Fibroblast of skin of right biceps (primary cell): ENCODE data around the gene KIF9.
"Not testable (repeated sequence)": the region's sequence is repeated elsewhere in the genome, so short reads cannot be mapped to it uniquely, and the experiment has no call there.

Source experiments
- DNase-seq: peaks from one replicate; pipeline ENCODE4 v3.0.0-alpha.2; 2013

KIF9 gene

DNA sequence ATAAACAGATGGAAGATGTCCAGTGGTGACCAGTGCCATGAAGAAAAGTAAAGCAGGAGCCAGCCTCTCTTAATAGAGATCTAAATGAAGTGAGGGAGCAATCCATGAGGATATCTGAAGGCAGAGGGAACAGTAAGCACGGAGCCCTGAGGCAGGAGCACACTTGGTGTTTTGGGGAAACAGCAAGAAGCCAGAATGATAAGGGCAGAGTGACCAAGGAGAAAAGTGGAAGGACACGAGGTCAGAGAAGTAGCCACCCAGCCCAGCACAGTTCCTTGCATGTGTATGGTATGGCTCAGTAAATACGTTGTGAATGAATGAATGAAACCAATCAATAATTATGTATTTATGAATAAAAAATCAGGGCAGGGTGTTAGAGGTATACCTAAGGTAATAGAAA lies 11.8 kb upstream of the KIF9 start:
- DNase-seq = no peak

DNA sequence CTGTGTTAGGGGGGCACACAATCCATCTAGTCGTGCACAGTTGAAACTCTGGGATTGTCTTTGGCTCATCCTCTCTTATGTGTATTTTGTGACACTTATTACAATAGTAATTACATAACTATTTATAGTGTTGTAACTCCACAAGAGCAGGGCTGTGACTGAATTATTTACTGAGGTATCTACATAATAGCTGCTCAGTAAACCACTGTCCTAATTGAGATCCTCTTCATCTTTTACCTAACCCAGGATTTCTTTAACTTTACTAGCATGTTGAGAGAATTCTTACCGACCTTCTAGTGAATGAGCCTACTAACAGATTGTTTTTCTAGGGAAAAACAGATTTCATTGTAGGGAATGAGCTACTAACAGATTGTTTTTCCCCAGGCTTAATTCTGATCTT lies 11.2 kb upstream of the KIF9 start:
- no peak for DNase-seq

DNA sequence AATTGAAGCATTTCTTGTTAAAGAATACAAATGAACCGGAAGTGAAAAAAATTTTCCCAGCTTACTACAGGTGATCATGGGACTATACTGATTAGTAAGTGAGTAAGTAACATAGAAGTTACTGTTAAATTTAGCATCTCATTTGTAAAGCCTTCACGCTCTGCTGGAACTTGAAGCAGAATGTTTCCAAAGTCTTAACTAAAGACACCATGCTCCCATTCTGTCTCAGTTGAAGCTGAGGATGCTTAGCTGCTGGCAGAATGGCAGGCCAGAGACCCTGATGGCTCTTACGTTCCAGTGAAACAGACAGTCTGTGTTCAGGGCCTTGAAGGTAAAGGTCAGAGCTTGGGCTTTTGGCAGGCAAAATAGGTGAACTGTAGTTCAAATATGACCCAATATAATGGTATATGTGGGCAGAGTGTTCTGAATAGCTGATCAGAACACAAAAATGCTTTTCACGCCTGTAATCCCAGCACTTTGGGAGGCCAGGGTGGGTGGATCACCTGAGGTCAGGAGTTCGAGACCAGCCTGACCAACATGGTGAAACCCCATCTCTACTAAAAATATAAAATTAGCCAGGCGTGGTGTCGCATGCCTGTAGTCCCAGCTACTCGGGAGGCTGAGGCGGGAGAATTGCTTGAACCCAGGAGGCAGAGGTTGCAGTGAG lies 9.3 kb upstream of the KIF9 start:
- DNase-seq = not testable (repeated sequence)

DNA sequence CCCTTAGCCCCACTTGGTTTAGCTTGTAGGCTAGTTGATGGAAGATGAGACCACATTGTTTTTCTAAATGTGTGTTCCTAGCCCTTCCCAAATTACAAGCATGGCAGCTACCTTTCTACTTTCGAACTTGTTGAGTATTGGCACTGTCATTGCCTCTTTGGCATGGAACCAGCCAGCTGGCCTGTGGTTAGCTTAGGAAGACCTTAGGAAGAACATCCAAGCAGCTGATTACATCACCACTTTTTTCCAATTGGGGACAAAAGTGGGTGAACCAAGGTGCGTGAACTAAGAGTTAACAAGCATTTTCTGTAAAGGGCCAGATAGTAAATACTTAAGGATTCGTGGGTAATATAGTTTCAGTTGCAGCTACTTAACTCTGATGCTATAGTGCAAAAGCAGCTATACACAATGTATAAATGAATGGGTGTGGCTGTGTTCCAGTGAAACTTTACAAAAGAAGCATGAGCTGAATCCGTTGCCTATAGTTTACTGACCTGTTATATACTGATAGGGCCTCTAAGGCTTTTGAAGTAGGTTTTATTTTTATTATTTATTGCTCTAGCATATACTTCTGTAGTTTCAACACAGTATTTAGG lies 8.7 kb upstream of the KIF9 start:
- DNase-seq = no peak

DNA sequence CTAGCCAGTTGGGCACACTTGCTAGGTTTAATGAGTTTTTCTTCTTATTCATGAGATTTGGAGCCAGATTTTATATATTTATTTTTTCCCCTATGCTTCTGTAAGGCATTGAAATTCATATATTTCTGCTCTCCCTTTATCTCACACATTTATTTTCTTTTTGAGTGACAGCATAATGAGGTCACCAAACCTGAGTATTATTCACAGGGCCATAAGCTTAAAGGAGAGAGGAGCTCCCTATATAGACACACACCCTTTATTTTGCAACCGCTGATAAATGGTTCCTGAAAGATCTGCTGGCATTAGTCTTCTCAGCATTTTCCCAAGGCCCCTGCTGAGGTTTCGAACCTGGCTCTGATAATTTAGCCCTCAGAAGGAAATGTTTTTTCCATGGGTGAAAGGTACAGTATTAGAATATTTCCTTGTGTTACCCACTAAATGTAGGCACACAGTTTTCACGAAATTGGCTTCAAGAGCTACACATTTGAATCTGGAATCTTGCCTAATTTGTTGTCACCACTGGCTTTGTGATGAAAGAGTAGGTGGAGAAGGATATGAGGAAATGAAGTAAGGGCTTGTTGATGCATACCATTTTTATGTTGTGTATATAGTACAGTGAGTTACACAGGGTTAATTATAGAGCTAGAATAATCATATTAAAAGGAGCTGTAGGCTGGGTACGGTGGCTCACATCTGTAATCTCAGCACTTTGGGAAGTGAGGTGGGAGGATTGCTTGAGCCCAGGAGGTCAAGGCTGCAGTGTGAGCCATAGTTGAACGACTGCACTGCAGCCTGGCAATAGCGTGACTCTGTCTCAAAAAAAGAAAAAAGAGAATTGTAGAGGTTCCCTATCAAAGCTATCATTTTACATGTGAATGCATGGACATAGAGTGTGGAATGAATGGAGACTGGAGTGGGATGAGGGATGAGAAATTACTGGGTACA lies 6.6 kb upstream of the KIF9 start:
- no peak for DNase-seq

DNA sequence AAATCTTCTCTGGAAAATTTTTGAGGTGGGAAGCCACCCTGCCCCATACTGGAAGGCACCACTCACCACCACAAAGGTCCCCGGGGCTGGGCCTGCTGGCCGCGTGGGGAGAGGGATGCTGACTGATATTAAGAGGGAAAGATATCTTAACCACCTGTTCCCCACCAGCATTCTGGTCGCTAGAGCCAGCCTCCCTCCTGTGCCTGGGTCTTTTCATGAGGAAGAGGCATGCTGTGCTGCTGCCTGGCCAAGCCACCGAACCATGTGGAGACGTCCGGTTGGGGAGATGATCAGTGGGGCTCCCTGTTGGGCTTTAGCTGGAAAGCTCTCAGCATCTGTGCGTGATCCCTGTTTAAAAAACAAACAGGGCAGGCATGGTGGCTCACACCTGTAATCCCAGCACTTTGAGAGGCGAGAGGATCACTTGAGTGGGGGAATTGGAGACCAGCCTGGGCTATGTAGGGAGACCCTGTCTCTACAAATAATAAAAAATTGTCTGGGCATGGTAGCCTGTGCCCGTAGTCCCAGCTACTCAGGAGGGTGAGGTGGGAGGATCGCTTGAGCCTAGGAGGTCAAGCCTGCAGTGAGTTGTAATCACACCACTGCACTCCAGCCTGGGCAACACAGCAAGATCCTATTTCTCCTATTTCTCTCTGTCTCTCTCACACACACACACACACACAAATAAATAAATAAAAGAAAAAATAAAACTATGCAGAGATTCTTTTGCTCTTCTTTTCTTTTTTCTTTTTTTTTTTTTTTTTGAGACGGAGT lies 1.2 kb upstream of the KIF9 start:
- no peak for DNase-seq

DNA sequence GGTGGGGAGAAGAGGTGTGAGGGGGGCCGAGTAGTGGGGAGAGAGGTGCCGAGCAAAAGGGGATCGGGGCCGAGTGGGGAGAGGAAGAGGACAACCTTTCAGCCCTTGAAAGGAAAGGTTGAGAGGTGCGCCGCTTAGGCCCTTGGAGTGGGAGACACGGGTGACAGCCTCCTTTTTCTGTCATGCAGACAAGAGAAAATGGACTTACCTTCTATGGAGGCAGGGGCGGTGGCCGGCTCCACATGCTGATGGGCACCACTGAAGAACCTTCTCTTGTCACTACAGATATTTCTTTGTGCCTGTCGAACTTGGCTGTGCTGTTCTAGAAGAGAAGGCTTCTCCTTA lies 566 bp upstream of the KIF9 start:
- no peak for DNase-seq

DNA sequence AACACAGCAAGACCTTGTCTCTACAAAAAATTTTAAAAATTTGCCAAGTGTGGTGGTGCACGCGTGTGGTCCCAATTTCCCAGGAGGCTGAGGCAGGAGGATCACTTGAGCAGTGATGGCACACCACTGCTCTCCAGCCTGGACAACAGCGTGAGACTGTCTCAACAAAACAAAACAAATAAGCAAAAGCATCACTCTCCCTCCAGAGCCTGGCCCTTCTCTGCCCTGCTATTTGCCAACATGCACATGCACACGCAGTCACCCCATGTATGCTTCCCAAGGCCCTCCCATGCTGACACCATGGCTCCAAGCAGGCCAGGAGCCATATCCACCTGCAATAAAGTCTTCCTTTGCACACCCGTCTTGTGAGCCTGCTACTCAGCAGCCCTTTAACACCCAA lies 2.1 kb downstream of the KIF9 start:
- DNase-seq = no peak

DNA sequence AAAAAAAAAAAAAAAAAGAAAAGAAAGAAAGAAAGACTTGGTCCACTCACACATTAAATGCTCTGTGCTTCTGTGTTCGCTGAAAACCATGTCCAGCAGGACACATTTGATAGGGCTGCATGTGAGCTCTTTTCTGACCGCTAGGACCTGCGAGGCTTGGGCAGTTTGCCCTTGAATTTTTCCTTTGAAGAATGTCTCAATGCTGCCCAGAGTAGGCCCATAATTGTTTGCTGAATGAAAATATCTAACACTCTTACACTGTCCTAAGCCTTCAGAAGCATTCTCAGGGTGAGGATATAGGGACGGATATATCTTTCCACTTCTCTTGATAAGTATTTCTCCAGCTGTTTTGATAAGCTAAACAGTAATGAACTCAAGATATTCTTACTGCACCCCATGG lies 6.0 kb downstream of the KIF9 start:
- no peak for DNase-seq

DNA sequence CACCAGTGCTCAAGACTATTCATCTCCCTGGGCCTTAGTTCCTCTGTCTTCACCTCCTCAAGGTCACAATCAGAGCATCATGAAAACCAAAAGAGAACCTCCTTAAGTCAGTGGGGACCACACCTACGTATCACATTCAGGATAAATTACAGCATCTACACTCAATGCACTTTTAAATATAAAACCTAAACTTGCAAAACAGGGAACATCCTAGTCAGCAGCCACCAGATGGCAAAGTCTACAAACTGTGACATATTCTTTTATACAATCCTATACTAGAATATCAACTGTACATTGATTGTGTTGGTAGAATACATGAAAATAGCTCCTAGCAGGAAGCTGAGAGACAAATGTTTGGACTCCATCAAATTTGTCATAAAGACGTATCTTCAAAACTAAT lies 7.9 kb downstream of the KIF9 start:
- DNase-seq = no peak

DNA sequence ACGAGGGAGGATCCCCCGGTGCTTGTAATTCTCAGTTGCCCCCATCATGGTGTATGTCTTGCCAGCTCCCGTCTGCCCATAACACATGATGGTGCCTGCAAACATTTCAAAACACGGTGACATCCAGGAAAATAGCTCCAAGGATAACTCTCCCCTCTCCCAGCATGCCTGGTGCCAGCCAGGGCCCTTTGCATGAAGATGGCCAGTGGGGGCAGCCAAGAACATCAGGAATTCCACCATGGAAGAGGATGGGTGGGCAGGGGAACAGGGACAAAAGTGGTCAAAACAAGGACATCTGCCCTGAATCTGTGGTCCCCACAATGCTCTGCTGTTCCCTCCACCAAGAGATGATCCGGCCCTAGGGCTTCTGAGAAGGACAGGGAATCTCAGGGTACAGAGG lies 9.0 kb downstream of the KIF9 start:
- no peak for DNase-seq

DNA sequence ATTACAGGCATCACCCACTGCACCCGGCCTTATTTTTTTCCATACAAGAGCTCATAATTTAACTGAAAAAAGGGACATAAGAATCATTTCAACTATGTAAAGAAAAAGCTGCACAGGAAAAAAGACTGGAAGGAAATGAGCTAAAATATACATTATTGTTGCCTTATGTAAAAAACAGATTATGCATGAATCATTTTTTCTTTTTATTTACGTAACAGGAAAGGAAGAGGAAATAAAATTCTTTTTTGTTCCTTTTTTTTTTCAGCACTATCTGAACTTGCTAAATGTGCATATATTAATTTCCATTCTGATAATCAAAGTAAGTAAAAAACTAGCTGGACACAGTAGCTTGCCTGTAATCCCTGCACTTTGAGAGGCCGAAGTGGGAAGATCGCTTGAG lies 12.1 kb downstream of the KIF9 start:
- no peak for DNase-seq

DNA sequence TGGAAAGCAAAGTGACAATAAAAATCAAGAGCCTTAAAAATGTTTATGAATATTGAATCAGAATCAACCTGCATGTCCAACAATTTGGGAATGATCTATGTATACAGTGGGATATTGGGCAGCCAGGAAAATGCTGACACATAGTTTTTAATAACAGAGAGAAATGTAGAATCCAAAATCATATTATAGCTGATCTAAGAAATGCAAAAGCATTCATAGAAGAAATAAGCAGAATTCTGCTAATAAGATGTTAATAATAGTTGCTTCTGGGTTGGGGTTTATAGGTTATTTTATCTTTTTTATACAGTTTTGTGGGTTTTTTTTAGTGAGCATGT lies 15.1 kb downstream of the KIF9 start:
- DNase-seq = no peak

DNA sequence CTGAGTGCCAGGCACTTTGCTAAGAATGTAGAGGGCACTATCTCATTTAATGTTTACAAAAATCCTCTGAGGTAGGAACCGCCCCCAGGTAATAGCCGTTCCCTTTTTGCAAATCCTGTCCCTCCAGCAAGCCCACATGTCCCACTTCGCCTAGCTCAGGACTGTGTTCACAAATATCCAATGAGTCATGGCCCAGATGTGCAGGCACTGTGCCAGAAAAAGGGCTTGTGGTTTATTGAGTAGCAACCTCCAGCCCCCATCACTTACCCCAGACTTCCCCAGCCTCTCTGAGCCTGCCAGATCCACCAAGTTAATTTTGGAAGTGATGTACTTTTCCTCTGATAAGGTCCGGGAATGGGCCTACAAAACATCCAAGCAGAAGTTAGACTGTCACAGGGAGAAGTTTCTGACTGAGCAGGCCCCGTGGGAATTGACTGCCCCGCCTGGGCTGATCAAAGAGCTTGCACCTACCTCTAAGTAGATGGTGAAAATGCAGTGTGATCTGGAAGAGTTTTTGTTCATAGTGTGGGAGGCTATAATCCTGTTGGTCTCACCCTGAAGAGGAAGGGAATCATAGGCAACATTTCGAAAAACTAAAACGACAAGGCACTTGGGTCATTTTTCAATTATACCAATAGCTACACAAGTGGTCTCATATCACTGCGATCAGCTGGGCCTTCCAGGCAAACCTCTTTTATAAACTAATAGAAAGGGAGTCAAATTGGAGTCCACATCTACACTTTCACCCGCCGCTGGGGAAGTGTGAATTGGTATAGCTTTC lies 15.7 kb downstream of the KIF9 start:
- peak; percentile 95 for DNase-seq

DNA sequence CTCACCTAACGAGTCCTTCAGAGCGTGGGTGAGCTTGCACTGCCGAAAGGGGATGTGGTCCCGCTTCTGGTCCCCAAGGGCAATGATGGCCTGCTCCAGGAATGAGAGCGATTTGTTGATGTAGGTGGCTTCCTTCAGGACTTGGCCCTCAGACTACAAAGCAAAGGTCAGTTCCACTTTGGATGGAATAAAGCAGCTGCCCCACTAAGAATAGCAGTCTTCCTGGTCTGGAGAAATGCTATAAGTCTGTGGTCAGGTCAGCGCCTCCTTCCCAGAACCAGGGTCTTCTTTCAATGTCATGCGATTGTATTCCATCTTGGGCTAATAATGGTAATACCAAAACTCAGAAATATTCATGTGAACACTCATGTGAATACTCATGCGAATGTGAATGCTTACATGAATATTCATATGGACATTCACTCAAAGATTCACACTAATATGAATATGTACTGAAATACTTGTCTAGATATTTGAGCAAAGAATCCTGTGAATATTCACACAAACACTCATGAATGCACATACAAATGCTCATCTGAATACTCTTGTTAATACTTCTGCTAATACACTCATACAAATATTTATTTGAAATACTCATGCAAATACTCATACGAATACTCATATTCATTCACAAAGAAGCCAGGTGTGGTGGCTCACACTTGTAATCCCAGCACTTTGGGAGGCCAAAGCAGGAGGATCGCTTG lies 16.7 kb downstream of the KIF9 start:
- no peak for DNase-seq

DNA sequence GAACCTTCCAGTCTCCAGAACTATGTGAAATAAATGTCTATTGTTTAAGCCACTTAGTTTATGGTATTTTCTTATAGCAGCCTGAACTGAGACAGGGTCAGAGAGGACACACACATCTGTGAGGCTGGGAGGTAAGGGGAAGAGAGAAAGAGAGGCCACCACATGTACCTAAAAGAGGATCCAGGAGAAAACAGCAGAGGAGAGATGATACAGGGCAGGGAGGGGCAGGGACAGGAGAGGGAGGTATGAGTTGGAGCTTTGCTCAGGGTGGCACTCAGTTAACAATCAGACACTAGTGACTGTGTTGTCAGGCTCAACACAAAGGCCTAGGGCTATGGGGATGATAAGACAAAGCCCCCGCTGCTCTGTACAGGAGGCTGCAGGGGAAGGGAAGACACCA lies 17.6 kb downstream of the KIF9 start:
- no peak for DNase-seq

DNA sequence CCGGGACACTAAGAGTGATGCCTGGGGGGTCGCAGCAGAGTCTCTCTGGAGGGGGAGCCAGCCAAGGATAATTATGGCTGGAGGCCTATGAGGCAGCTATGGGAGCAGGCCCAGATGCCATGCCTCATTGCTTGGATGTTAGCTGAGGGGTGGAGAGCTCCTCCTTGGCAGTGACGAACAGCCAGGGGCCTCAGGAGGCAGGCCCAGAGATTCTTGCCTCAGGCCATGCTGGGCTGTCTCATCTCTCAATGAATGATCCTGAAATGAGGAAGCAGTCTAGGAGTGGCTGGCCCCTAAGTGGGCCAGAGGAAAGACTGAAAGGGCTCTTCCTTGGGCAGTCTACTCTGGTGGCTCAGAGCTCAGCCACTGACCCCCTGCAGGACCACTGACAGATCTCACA lies 21.3 kb downstream of the KIF9 start:
- DNase-seq = no peak

DNA sequence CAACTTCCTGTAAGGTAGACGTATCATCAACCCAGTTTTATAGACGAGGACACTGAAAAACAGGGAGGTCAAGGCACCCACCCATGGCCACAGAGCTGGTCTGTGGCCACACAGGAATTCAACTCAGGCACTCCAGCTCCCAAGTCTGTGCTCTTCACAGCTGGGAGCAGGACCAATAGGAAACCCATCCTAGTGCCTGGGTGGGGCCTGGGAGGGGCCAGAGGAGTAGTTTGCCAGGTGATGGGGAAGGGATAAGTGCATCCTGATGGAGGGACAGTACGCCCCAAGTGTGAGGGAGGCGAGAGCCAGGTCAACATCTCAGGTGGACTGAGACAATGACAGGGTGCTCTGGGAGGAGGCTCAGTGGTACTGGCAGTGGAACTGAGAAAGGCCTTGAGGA lies 22.0 kb downstream of the KIF9 start:
- no peak for DNase-seq

DNA sequence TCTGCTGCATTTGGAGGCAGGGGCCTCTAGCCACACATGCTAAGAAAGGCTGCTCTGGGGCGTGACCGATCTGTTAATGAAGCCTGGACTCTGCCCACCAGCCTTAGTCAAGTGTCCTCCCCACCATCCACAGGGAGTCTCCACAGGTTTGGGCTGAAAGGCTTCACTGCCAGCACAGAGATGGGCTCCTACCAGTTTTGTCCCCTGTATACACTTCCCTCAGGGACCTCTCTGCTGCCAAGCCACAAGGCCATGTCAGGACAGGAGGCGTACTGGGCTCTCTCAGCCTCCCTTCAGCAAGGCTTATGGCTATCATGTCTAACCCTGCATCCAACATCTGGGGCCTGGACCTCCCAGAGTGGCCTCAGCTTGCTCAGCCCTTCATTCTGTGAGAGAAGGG lies 23.5 kb downstream of the KIF9 start:
- no peak for DNase-seq

DNA sequence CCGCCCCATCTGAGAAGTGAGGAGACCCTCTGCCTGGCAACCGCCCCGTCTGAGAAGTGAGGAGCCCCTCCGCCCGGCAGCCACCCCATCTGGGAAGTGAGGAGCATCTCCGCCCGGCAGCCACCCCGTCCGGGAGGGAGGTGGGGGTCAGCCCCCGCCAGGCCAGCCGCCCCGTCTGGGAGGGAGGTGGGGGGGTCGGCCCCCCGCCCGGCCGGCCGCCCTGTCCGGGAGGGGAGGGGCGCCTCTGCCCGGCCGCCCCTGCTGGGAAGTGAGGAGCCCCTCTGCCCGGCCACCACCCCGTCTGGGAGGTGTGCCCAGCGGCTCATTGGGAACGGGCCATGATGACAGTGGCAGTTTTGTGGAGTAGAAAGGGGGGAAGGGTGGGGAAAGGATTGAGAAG lies 26.3 kb downstream of the KIF9 start:
- not testable (repeated sequence) for DNase-seq

DNA sequence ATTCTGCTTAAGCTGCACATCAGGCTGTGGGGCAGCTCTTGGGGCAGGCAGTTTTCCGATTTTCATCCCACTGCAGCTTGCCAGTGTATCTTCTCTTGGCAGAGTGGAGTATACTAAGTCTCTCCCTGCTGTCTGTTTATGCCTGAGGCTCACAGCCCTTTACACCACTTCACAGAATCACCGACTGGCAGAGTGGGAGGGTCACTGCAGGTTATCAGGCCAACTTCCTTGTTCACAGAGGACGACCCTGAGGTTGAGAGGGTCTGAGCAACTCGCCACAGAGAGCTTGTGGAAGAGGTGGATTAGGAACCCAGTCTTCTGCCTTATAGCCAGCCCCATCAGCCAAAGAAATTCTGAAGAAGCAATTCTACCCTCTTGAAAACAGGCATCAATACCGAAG lies 30.9 kb downstream of the KIF9 start:
- no peak for DNase-seq

DNA sequence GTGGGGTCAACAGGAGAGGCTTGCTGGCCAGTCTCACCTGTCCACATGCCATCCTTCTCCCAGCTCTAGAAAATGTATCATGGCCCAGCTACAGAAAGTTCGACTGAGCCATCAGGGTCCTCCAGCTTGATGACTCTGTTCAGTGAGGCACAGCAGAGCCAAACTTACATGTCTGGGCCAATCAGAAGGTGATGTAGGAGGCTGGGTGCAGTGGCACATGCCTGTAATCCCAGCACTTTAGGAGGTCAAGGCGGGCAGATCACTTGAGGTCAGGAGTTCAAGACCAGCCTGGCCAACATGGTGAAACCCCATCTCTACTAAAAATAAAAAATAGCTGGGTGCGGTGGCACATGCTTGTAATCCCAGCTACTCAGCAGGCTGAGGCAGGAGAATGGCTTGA lies 31.5 kb downstream of the KIF9 start:
- not testable (repeated sequence) for DNase-seq
